ENCODE measurements around the gene ALX4.

ALX4 gene

DNA sequence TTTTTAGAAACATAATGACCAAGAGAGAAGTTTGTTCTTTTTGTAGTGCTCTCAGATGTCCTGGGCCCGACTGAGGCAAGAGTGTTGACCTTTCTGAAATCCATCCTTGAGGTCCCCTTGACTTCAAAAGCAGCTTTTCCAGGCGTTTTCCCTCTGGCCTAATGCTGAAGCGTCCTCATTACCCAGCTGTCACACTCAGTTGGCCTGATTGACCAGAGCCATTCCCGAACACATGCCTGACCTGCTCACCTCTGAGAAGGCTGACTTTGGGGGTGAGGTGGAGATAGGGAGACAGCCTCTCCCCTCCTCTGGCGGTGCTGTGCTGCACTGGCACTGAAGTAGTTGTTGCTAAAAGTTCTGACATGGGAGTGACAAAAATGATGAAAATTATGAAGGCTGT is 66.9 kb downstream of the ALX4 start:
- DNase-seq = no peak

DNA sequence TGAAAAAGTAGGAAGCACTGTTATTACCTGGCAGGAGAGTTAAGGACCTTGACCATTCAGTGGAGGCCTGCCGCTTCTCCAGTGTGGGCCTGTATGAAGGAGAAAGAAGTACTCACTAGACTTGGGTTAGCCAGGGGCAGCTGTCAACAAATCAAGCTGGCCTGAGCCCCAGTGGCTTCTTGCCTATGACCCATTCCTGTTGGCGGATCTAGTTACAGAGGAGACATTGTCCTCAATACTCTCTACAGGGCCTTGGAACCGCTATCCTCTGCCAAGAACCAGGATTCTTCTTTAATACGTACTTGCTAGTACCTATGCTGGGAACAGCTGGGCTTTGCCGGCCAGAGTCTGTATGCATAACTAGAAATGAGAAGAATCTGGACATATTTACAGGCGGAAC is 68.1 kb downstream of the ALX4 start:
- no peak for DNase-seq

DNA sequence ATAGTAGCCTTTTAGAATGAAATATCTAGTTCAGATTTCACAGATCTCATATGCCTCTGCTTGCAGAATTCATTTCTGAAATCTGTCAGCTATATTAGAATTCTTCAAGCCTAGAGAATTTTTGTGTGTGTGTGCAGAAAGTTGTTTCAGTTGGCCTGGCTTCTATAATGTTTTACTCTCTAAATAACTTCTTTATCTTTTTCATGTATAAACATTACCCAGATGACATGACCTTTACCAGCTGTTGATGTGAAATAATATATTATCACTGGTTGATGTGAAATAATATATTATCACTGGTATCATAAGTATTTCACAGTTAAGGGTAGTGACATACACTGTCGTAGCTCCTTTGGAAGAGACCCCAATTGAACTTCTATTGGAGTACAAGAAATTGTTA is 72.8 kb downstream of the ALX4 start:
- DNase-seq = no peak

DNA sequence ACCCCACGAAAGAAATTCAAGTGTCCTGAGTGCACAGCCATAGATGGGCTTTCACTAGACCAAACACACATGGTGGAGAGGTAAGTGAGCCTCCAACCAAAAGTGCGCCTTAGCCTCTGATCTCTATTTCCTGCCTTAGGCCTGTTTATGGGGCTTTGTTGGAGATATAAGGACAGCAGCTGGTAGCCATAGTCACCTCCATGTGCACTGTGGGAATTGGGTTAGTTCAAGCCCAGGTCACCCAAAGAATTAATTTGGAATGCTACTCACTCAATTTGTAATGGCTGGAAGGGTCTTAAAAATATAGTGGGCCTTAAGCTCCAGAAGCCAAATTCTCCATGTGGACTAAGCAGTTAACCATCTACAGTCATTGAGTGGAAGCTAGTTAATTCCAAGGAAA is 73.6 kb downstream of the ALX4 start:
- no peak for DNase-seq

DNA sequence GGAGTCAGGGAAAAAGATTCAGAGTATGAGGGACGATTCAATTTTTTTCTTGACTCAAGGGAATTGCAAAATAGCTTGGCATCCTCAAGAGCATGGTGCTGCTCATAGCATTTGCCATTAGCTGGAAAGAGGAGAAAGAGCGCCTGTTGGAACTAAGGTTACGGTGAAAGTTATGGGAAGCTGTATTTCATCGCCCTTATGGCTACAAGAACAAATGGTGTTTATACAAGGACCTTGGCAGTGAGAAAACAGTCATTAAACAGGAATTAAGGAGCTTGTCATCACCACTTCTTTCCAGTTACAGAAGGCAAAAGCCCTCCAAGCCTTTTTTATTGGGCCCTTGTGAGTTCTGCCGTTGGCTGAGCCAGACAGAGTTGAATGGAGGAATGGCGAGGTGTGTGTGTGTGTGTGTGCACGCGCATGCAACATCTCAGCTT is 74.2 kb downstream of the ALX4 start:
- no peak for DNase-seq

DNA sequence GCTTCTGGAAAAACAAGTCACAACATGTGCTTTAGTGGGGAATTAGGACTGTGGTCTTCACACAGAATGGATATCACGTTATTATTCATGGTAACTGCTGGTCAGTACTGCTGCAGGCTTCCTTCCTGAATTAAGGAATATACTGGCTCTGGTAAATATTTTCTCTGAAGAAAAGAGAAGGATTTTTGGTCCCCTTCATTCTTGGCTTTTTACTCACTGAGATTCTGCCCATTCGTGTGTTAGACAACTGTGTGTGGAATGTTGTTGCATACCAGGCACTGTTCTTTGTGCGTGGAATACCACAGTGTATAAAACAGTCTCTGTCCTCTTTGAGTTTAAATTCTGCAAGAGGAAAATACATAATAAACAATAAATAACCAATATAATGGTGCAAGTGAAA is 80.3 kb downstream of the ALX4 start:
- no peak for DNase-seq

DNA sequence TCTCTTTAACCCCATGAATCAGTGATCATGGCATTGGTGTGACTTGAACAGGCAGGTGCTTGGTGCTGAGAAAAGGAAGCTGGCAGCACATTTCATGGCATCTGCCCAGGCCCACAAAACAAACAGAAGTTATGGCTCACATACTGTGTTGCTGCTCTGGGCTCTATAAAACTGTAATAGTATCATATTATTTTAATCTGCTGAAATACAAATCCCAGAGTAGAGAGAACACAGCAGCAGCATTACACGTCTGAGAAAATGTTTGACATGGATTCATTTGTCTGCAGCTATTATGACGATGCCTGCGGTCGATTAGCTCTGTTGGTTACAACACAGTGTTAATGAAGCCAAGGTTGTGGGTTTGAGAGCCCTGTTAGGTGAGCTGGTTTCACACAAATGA is 80.8 kb downstream of the ALX4 start:
- DNase-seq = no peak

DNA sequence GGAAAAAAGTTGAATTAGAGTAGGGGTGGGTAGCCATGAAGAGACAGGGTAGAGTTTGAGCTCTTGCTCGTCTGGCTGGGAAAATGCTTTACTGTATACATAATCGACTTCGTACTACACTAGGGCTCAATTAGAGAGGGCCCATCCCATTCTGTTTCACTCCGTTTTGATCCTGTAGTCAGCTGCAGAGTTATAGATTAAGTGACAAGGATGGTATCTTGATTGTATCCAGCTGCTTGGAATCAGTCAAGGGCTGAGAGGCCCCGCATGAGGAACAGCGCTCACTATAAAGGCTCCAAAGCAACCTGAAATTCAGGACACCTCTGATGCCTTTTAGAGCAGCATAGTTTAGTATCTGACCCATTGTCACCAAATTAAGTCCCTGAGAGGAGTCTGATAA is 81.6 kb downstream of the ALX4 start:
- no peak for DNase-seq

DNA sequence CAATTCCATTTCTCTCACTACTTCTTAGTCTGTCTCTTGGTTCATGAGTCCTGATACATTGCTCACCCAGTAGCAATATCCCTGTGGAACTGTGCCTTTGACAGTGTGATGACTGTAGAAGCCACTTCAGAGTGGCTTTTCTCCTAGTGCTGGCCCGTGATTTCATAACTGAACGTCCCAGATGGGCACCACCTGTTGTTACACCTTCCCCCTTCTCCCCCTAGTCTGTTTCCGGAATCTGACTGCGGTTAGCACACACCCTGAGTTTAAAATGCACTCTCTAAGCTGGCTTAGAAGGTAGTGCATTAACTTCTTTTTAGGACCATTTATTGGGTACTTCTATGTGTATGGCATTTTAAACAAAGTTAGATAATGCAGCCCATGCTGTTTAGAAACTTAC is 83.0 kb downstream of the ALX4 start:
- no peak for DNase-seq

DNA sequence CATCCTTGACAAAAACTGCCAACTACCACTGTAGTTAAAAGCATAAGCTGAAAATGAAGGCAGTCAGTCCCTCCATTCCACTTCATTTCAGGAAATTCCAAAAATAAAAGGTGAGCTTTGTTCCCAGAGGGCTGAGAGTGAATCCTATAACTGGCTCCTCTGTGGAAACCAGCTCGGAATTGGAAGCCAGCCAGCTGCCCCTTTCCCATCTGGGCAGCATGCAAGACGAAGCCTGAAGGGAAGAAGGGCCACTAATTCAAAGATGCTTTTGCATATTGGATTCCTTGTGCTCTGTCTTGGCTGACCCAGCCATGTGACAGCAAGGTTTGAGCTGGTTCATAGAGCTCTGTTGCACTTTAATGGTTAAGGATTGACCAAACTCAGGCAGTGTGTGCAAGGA is 83.4 kb downstream of the ALX4 start:
- no peak for DNase-seq

DNA sequence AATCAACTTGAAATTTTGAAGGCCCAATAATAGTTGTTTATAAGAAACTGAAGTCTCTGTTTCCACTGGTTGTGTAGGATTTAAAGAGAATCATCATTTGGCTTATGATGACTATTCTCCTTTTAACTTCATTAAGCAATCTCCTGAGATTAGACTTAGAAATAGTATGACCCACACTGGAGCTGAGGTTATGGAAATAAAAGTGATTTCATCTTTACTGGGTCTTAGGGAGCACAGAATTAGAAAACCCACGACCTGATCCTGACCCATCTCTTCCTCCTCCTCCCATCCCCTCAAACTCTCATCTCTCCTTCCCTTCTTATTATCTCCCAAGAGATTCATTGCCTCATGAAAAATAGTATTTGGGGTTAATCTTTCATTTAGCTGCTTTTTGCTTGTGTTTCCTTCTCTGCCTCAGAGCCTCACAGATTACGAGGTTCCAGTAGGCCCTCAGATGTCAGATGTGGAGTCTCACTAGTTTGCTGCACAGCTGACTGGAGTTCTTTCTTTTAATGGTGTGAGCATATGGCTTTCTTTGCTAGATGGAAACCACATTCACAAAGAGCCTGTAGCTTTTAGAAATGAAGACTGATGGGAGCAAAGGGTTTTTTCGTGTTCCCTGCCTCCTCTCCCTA is 85.0 kb downstream of the ALX4 start:
- DNase-seq = no peak

DNA sequence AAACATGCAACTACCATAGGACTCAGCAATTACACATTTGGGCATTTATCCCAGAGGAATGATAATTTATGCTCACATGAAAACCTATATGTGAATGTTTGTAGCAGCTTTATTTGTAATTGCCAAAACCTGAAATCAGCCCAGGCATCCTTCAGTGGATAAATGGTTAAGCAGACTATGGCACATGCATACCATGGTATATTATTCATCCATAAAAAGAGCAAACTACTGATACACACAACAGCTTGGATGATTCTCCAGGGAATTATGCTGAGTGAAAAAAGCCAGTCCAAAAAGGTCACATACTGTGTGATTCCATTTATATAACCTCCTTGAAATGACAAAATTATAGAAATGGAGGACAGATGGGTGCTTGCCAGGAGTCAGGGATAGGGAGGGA is 86.7 kb downstream of the ALX4 start:
- no peak for DNase-seq

DNA sequence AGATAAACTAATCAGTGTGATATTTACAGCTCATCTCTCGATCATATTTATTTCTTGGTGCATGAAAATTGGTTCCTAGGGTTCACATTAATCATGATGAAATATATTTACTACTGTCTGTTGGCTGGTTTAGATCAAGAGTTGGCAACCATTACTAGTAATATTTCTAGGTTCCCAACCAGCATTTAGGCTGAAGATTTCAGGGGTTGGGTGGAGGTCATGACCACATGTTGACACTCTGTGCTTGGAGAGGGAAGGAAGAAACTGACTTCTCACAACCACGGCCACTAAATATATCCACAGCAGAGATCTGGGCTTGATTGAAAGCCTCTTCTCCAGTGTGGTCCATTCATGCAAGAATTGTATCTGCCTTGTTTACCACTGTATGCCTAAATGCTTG is 87.9 kb downstream of the ALX4 start:
- DNase-seq = no peak

DNA sequence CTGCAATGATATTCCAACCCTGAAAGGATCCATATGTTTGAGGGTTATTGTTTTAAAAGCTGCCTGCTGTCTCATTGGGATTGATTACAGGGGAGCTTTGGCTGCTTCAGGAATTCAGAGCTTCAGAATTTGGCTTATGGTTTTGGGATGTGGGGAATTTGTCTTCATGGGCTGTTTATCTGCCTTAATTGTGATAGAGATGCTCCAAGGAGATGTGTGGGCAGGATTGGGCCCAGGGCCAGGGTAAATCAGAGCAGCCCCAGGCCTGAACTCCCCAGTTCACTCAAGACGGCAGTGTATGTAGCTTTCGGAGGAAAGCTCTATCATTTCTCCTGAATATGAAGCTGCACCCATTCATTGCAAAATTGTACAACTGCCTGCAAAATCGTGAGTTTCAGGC is 88.5 kb downstream of the ALX4 start:
- DNase-seq = no peak

DNA sequence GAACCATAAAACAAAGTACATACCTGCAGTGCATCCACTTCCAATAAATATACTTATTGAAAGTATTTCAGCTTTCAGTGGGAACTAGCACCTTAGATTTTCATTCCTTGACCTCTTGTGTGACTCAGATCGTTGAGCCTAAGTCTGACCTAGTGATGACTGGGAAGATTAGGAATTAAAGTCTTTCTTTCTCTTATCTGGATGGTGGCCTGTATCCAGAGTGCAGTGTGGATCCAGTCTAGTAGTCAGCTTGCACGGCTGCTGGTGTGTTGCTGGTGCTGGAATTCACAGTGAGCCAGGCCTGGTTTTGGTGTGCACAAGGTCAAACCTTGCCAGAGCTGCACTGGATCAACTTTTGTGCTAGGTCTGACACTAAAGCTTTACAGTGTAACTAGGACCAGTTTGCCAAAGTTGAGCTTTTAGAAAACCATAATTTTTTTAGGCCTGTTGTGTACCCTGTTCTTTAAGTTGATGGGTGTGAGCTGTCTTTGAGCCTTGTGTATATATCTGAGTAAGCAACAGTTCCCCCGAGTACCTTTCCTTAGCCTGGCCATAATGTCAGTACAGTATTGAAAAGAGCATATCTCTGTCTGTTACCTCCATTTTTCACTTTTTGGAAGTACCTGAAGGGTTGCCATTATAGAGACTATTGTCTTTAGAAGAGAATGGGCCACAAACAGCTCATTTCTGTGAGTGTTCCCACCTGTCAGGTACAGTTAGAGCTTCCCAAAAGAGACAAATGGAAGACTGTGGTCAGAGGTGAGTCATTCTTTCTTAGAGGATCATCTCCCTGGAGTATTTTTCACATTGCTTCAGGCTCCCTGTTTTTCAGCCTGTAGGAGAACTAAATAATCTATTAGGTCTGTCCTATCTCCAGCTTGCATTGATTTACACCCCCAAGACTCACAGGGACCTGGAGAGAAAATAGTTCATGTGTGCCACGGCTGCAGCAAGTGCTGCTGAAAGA is 89.8 kb downstream of the ALX4 start:
- DNase-seq = no peak

DNA sequence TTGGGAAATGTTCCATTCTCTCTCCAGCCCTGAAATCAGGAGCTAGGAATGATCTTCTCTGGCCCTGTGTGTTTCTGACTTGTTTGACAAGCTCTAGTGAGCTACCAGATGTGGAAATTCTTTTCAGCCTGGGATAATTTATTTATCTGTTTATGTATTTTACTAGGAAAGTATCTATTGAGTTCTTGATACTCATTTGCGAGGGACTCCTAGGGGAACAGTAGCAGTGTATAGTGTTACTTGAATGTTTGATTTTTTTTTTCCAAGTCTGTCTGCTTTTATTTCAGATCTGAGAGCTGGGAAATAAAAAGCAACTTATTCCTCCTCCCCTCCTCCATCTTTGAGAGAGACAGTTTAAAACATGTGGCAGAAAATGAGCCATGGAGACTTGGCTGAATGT is 92.5 kb downstream of the ALX4 start:
- no peak for DNase-seq

DNA sequence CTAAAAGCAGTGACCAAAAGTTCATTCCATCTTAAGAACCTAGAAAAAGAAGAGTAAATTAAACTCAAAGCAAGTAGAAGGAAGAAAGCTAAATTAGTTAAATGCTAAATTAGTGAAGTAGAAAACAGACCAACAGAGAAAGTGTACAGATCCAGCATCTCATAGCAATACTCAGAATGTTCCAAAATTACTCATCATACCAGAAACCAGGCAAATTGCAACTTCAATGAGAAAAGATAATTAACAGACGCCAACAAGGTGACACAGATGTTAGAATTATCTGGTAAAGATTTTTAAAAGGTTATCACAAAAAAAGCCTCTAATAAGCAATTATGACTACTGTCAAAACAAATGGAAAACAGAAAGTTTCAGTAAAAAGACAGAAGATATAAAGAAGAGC is 96.8 kb downstream of the ALX4 start:
- no peak for DNase-seq

DNA sequence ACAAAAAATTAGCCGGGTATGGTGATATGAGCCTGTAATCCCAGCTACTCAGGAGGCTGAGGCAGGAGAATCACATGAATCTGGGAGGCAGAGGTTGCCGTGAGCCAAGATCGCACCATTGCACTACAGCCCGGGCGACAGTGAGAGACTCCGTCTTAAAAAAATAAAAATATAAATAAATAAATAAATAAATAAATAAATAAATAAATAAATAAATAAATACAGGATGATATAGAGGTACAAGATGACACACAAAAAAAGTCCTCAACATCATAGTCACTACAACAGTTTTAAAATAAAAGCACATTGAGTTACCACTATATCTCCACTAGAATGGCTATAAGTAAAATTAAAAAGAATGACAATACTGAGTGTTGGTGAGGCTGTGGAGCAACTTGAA is 97.8 kb downstream of the ALX4 start:
- no peak for DNase-seq

All from CD4-positive, alpha-beta T cell treated with Interleukin-10 for 1 hour (primary cell).